K562 (cell line): ENCODE results near the gene TMEM107. TPM values are rescaled to one million over a fixed set of nuclear protein-coding genes. Genes with fewer than 3 reads are reported as not detected.

ENCODE experiments used
- CHD4 ChIP-seq: fragments of 200-600 bp; sonication (generic); IDR thresholded peaks from 3 replicates; pipeline ENCODE4 v1.6.1; 2012; ENCODE audit warnings: low read depth, mild to moderate bottlenecking, mixed read lengths, low read length, inconsistent platforms; ENCODE audit not compliant: insufficient read depth, insufficient replicate concordance, poor library complexity, severe bottlenecking
- DNMT1 ChIP-seq: fragments of 450-650 bp; IDR thresholded peaks from 2 replicates; pipeline ENCODE4 v1.6.1; 2016; ENCODE audit warnings: antibody characterized with exemption, mild to moderate bottlenecking
- DPF2 ChIP-seq: fragments of 450-650 bp; IDR thresholded peaks from 2 replicates; pipeline ENCODE4 v1.6.1; 2016
- EP400 ChIP-seq: fragments of 450-650 bp; IDR thresholded peaks from 2 replicates; pipeline ENCODE4 v1.6.1; 2017; ENCODE audit warnings: antibody characterized with exemption, mild to moderate bottlenecking, moderate library complexity
- GABPB1 ChIP-seq: sonication (generic); formaldehyde crosslinking; IDR thresholded peaks from 2 replicates; pipeline ENCODE4 v1.8.0; 2022; ENCODE audit warnings: mild to moderate bottlenecking, missing genetic modification reagents
- HDAC2 ChIP-seq: fragments of 450-650 bp; IDR thresholded peaks from 2 replicates; pipeline ENCODE4 v1.6.1; 2016; ENCODE audit warnings: mild to moderate bottlenecking
- ILF3 ChIP-seq: fragments of 450-650 bp; IDR thresholded peaks from 2 replicates; pipeline ENCODE4 v1.6.1; 2018; ENCODE audit warnings: antibody characterized with exemption, mild to moderate bottlenecking, moderate library complexity, borderline replicate concordance
- KAT2B ChIP-seq: IDR thresholded peaks from one replicate; pipeline ENCODE4 v1.6.1; 2012; ENCODE audit warnings: low read depth, mild to moderate bottlenecking, control low read depth, inconsistent platforms, low read length, moderate library complexity
- KDM5B ChIP-seq: fragments of 200-600 bp; sonication (generic); IDR thresholded peaks from 2 replicates; pipeline ENCODE4 v1.6.1; 2012; ENCODE audit warnings: low read depth, mild to moderate bottlenecking, moderate library complexity, low read length, control low read depth, inconsistent platforms; ENCODE audit not compliant: insufficient replicate concordance
- NR3C1 ChIP-seq: sonication (generic); formaldehyde crosslinking; IDR thresholded peaks from 2 replicates; pipeline ENCODE4 v1.8.1; 2022; ENCODE audit warnings: missing genetic modification reagents
- NRF1 ChIP-seq, 2 experiments: fragments of 450-650 bp; IDR thresholded peaks in 1 of 2; conservative IDR thresholded peaks in 1 of 2; 2 replicates each; pipeline ENCODE4 v1.6.1; 2014; ENCODE audit warnings: mild to moderate bottlenecking in 2 of 2
- SMAD3 ChIP-seq: fragments of 450-650 bp; formaldehyde crosslinking; conservative IDR thresholded peaks from 2 replicates; pipeline ENCODE4 v1.4.0; 2020; ENCODE audit warnings: mild to moderate bottlenecking
- SP2 ChIP-seq: IDR thresholded peaks from 2 replicates; pipeline ENCODE4 v1.6.1; 2011; ENCODE audit warnings: mild to moderate bottlenecking, low read depth, low read length, moderate library complexity; ENCODE audit not compliant: poor library complexity, severe bottlenecking; ENCODE audit errors: extremely low read depth
- TRIM24 ChIP-seq, 2 experiments: fragments of 450-650 bp; IDR thresholded peaks; 2 replicates each; pipeline ENCODE4 v1.6.1; 2016
- YY1 ChIP-seq, 3 experiments: IDR thresholded peaks; 2 replicates each; pipeline ENCODE4 v1.6.1; 2011; ENCODE audit warnings: low read length in 2 of 3, mild to moderate bottlenecking in 2 of 3, moderate library complexity in 2 of 3, borderline replicate concordance in 1 of 3, control low read depth in 1 of 3, low read depth in 1 of 3; ENCODE audit not compliant: insufficient read depth in 3 of 3, insufficient replicate concordance in 2 of 3, control insufficient read depth in 1 of 3, insufficient read length in 1 of 3; ENCODE audit errors: extremely low read depth in 1 of 3
- ZNF217 ChIP-seq: sonication (generic); formaldehyde crosslinking; IDR thresholded peaks from 2 replicates; pipeline ENCODE4 v1.8.0; 2022; ENCODE audit warnings: mild to moderate bottlenecking, missing genetic modification reagents
- polyA plus RNA-seq, 8 experiments: library from polyadenylated mRNA; depleted of rRNA in 4 of 8; stranded (reverse) in 5 of 8; unstranded in 3 of 8; fragments of >200 nt; fragmentation: Nextera tagmentation in 2 of 8; fragmentation: Illumina TruSeq in 1 of 8; extraction: Ambion mirVana in 2 of 8; extraction: Trizol in 1 of 8; gene quantifications; 2 replicates each; pipeline versions ENCODE4 v1.2.1 to v1.2.3, GENCODE V29; 2011 to 2014; ENCODE audit warnings: inconsistent platforms in 1 of 8, missing spikeins in 1 of 8
- total RNA-seq, 7 experiments: library from RNA; depleted of rRNA in 6 of 7; stranded (reverse); fragments of >200 nt in 6 of 7; fragmentation: Illumina TruSeq in 2 of 7; extraction: Trizol in 2 of 7; gene quantifications; 2 replicates each; pipeline versions ENCODE4 v1.2.1 to v1.2.3, GENCODE V29; 2011 to 2021; ENCODE audit warnings: low replicate concordance in 1 of 7
- TF ChIP-seq, protein P1 (sequence below): sonication (generic); formaldehyde crosslinking; IDR thresholded peaks from 2 replicates; pipeline ENCODE4 v1.8.0; 2022; ENCODE audit warnings: mild to moderate bottlenecking, missing genetic modification reagents
- TF ChIP-seq, protein P2 (sequence below): fragments of 450-650 bp; IDR thresholded peaks from 2 replicates; pipeline ENCODE4 v1.6.1; 2016
- TF ChIP-seq, protein P3 (sequence below): sonication (generic); formaldehyde crosslinking; IDR thresholded peaks from 2 replicates; pipeline ENCODE4 v1.8.0; 2022; ENCODE audit warnings: mild to moderate bottlenecking, missing genetic modification reagents, borderline replicate concordance

Gene TMEM107
- total and polyA plus RNA-seq, 9 of the 15 experiments (the other 6 are each of a cell fraction or from before 2014, with no cell fraction given), result 7.1 to 26.2 (median 16.9) TPM

DNA sequence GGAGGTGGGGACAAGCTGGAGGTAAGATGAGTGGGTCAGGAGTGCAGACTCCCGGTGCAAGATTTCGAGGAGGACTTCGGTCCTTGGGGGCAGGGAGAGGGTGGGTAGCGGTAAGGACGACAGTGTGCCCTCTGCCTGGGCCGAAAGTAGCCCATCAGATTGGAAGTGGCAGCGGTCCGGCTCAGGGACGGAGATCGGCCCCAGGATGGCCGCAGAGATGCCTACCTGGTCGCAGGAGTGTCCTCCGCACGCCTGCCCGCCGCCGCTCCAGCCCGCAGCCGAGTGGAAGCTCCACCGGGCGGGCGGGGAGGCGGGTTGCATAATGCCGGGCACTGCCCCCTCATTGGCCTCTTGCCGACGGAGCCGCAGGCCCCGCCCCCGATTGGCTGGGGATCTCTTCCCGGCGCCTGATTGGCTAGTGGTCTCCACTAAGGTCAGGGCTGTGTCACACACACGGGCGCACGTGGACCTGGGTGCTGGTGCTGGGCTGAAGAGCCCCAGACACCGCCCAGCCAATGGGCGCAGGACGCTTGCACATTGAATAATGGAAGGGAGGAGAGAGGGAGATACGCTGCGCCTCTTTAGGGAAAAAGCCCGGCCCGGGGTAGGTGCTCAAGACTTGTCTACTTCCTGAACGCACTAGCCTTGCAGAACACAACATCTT, 23.9 kb downstream of the TMEM107 start, which contains the start of gene PER1 (continued):
- TF ChIP-seq KDM5B (no peak), YY1 (IDR thresholded peaks at IDR 0.05; ENCODE audit: borderline replicate concordance in 1 of 3, control insufficient read depth in 1 of 3, extremely low read depth in 1 of 3, insufficient read depth in 3 of 3, insufficient read length in 1 of 3, insufficient replicate concordance in 2 of 3, low read depth in 1 of 3, low read length in 2 of 3) (no peak), GABPB1 (CRISPR knock-in tag) (0 out of 2 replicates have a peak, but pooled peaks have one; percentile 39), EP400 (peak; percentile 52; the same call in 1 of the 2 replicates), DPF2 (no peak), KAT2B (no peak), NR3C1 (CRISPR knock-in tag) (no peak), HDAC2 (no peak), DNMT1 (no peak), SP2 (no peak), CHD4 (no peak), NRF1 (conservative IDR thresholded peaks at IDR 0.05 in 1 of 2, IDR thresholded peaks at IDR 0.05 in 1 of 2) (peak; percentile 54 to 66; a peak in 3 of 4 replicates), TRIM24 (IDR thresholded peaks at IDR 0.05) (no peak), ILF3 (no peak), SMAD3 (no peak), ZNF217 (CRISPR knock-in tag) (no peak)
- TF ChIP-seq, protein P1, sequence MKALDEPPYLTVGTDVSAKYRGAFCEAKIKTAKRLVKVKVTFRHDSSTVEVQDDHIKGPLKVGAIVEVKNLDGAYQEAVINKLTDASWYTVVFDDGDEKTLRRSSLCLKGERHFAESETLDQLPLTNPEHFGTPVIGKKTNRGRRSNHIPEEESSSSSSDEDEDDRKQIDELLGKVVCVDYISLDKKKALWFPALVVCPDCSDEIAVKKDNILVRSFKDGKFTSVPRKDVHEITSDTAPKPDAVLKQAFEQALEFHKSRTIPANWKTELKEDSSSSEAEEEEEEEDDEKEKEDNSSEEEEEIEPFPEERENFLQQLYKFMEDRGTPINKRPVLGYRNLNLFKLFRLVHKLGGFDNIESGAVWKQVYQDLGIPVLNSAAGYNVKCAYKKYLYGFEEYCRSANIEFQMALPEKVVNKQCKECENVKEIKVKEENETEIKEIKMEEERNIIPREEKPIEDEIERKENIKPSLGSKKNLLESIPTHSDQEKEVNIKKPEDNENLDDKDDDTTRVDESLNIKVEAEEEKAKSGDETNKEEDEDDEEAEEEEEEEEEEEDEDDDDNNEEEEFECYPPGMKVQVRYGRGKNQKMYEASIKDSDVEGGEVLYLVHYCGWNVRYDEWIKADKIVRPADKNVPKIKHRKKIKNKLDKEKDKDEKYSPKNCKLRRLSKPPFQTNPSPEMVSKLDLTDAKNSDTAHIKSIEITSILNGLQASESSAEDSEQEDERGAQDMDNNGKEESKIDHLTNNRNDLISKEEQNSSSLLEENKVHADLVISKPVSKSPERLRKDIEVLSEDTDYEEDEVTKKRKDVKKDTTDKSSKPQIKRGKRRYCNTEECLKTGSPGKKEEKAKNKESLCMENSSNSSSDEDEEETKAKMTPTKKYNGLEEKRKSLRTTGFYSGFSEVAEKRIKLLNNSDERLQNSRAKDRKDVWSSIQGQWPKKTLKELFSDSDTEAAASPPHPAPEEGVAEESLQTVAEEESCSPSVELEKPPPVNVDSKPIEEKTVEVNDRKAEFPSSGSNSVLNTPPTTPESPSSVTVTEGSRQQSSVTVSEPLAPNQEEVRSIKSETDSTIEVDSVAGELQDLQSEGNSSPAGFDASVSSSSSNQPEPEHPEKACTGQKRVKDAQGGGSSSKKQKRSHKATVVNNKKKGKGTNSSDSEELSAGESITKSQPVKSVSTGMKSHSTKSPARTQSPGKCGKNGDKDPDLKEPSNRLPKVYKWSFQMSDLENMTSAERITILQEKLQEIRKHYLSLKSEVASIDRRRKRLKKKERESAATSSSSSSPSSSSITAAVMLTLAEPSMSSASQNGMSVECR (CRISPR knock-in tag), result no peak
- TF ChIP-seq, protein P2, sequence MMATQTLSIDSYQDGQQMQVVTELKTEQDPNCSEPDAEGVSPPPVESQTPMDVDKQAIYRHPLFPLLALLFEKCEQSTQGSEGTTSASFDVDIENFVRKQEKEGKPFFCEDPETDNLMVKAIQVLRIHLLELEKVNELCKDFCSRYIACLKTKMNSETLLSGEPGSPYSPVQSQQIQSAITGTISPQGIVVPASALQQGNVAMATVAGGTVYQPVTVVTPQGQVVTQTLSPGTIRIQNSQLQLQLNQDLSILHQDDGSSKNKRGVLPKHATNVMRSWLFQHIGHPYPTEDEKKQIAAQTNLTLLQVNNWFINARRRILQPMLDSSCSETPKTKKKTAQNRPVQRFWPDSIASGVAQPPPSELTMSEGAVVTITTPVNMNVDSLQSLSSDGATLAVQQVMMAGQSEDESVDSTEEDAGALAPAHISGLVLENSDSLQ, result 0 out of 2 replicates have a peak, but pooled peaks have one; percentile 9
- TF ChIP-seq, protein P3, sequence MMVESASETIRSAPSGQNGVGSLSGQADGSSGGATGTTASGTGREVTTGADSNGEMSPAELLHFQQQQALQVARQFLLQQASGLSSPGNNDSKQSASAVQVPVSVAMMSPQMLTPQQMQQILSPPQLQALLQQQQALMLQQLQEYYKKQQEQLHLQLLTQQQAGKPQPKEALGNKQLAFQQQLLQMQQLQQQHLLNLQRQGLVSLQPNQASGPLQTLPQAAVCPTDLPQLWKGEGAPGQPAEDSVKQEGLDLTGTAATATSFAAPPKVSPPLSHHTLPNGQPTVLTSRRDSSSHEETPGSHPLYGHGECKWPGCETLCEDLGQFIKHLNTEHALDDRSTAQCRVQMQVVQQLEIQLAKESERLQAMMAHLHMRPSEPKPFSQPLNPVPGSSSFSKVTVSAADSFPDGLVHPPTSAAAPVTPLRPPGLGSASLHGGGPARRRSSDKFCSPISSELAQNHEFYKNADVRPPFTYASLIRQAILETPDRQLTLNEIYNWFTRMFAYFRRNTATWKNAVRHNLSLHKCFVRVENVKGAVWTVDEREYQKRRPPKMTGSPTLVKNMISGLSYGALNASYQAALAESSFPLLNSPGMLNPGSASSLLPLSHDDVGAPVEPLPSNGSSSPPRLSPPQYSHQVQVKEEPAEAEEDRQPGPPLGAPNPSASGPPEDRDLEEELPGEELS (CRISPR knock-in tag), result 0 out of 2 replicates have a peak, but pooled peaks have one; percentile 21
